CD14-positive monocyte (primary cell): ENCODE data around the gene WDPCP. TPM values are rescaled to one million over a fixed set of nuclear protein-coding genes. Genes with fewer than 3 reads are reported as not detected.

Experiments used
- DNase-seq, 3 donors: peaks; one replicate each; pipeline ENCODE4 v3.0.0-alpha.2; 2011 to 2022
- H2AFZ ChIP-seq: 2 replicates; pipeline ENCODE4 v1.6.0; 2012; ENCODE audit warnings: mild to moderate bottlenecking, low read depth, low read length, inconsistent platforms; ENCODE audit not compliant: insufficient read depth, poor library complexity, severe bottlenecking
- H3K27ac ChIP-seq, 2 donors: 1 replicate in 1 of 2; 2 replicates in 1 of 2; pipeline ENCODE4 v1.5.1; 2012 to 2013; ENCODE audit warnings: low read length in 2 of 2, control low read depth in 1 of 2, inconsistent platforms in 1 of 2, low read depth in 1 of 2, mild to moderate bottlenecking in 1 of 2
- H3K27me3 ChIP-seq, 2 donors: one replicate each; pipeline versions ENCODE4 v1.6.0 to v1.6.1; 2011 to 2013; ENCODE audit warnings: low read length in 2 of 2; ENCODE audit not compliant: control insufficient read depth in 2 of 2, insufficient read depth in 2 of 2
- H3K36me3 ChIP-seq, 2 donors: replicated peaks in 1 of 2; 1 replicate in 1 of 2; 2 replicates in 1 of 2; pipeline versions ENCODE4 v1.5.1 to v1.6.1; 2012 to 2013; ENCODE audit warnings: low read length in 2 of 2, control low read depth in 1 of 2, inconsistent platforms in 1 of 2, mild to moderate bottlenecking in 1 of 2; ENCODE audit not compliant: insufficient read depth in 2 of 2, control insufficient read depth in 1 of 2
- H3K4me1 ChIP-seq, 2 donors: 1 replicate in 1 of 2; 2 replicates in 1 of 2; pipeline versions ENCODE4 v1.5.1 to v1.6.1; 2012 to 2013; ENCODE audit warnings: low read length in 2 of 2, control low read depth in 1 of 2, inconsistent platforms in 1 of 2, mild to moderate bottlenecking in 1 of 2, moderate library complexity in 1 of 2; ENCODE audit not compliant: insufficient read depth in 2 of 2, control insufficient read depth in 1 of 2
- H3K4me2 ChIP-seq: replicated peaks from 2 replicates; pipeline ENCODE3; 2012; ENCODE audit warnings: low read length, moderate library complexity, mild to moderate bottlenecking; ENCODE audit not compliant: poor library complexity, severe bottlenecking; ENCODE audit errors: extremely low read depth
- H3K4me3 ChIP-seq, 3 experiments: fragments of 200-600 bp in 1 of 3; sonication (generic) in 1 of 3; replicated peaks in 1 of 3; 1 replicate in 2 of 3; 2 replicates in 1 of 3; pipeline ENCODE4 v1.5.1; 2011 to 2013; ENCODE audit warnings: low read length in 3 of 3, mild to moderate bottlenecking in 3 of 3, control low read depth in 2 of 3, low read depth in 2 of 3, inconsistent platforms in 1 of 3, moderate library complexity in 1 of 3
- H3K79me2 ChIP-seq: 2 replicates; pipeline ENCODE4 v1.6.0; 2012; ENCODE audit warnings: mild to moderate bottlenecking, control low read depth, inconsistent platforms, low read length, moderate library complexity; ENCODE audit not compliant: insufficient read depth
- H3K9ac ChIP-seq: 2 replicates; pipeline ENCODE4 v1.6.0; 2017; ENCODE audit warnings: low read length, mild to moderate bottlenecking; ENCODE audit not compliant: insufficient read depth, poor library complexity, severe bottlenecking
- H3K9me3 ChIP-seq, 2 donors: replicated peaks in 1 of 2; 1 replicate in 1 of 2; 2 replicates in 1 of 2; pipeline versions ENCODE4 v1.5.1 to v1.6.1; 2012 to 2013; ENCODE audit warnings: low read length in 2 of 2, control low read depth in 1 of 2; ENCODE audit not compliant: control insufficient read depth in 1 of 2, insufficient read depth in 1 of 2
- H4K20me1 ChIP-seq: 2 replicates; pipeline ENCODE4 v1.6.0; 2012; ENCODE audit warnings: mild to moderate bottlenecking, low read length, control low read depth, moderate library complexity; ENCODE audit not compliant: insufficient read depth
- H3K27ac Mint-ChIP-seq, 7 donors: one replicate each; pipeline ENCODE4 v1.8.0; 2020; ENCODE audit warnings: mild to moderate bottlenecking in 7 of 7, mixed read lengths in 7 of 7, moderate library complexity in 6 of 7, inconsistent platforms in 2 of 7
- H3K27me3 Mint-ChIP-seq, 3 donors: one replicate each; pipeline ENCODE4 v1.8.0; 2021 to 2022; ENCODE audit warnings: low read depth in 3 of 3, mild to moderate bottlenecking in 3 of 3, mixed read lengths in 3 of 3, moderate library complexity in 3 of 3, inconsistent platforms in 1 of 3
- H3K36me3 Mint-ChIP-seq, 2 donors: one replicate each; pipeline ENCODE4 v1.8.0; 2020; ENCODE audit warnings: mixed read lengths in 2 of 2, inconsistent platforms in 1 of 2, mild to moderate bottlenecking in 1 of 2
- H3K4me1 Mint-ChIP-seq: one replicate; pipeline ENCODE4 v1.8.0; 2020; ENCODE audit warnings: mild to moderate bottlenecking, mixed read lengths
- H3K4me3 Mint-ChIP-seq, 2 donors: one replicate each; pipeline ENCODE4 v1.8.0; 2020; ENCODE audit warnings: mild to moderate bottlenecking in 2 of 2, mixed read lengths in 2 of 2, moderate library complexity in 1 of 2
- H3K9me3 Mint-ChIP-seq, 7 donors: one replicate each; pipeline ENCODE4 v1.8.0; 2020 to 2022; ENCODE audit warnings: mixed read lengths in 7 of 7, mild to moderate bottlenecking in 6 of 7, moderate library complexity in 6 of 7, inconsistent platforms in 2 of 7
- CTCF ChIP-seq: fragments of 200-600 bp; IDR thresholded peaks from one replicate; pipeline ENCODE4 v1.8.0; 2022; ENCODE audit warnings: antibody characterized with exemption, mild to moderate bottlenecking
- WGBS: methylation state at CpG from one replicate; pipeline ENCODE4 v1.1.5; 2013; ENCODE audit warnings: missing lambda C conversion rate; ENCODE audit not compliant: insufficient coverage; 5-methylcytosine and 5-hydroxymethylcytosine counted together
- intact Hi-C, 2 donors: fragments of 100-400 bp; cut with micrococcal nuclease; formaldehyde crosslinking; loops; one replicate each; pipeline versions ENCODE4 v1.15.0 to v1.15.1; 2023
- polyA plus RNA-seq, 3 donors: library from polyadenylated mRNA; depleted of rRNA in 1 of 3; unstranded in 2 of 3; stranded (reverse) in 1 of 3; fragments of 300-500 nt in 2 of 3; fragments of >200 nt in 1 of 3; fragmentation: Illumina TruSeq in 2 of 3; gene quantifications; 1 replicate in 2 of 3; 2 replicates in 1 of 3; pipeline ENCODE4 v1.2.3, GENCODE V29; 2012 to 2021

The WDPCP gene
- polyA plus RNA-seq, 3 donors: 3.3 to 5.2 (median 3.7) TPM

- no peaks in the 10 kb centered on the region for H3K4me1 ChIP-seq
- H3K9ac ChIP-seq: no peak overlapping the region
- TF ChIP-seq CTCF: no peak
- no peaks in the 10 kb centered on the region for H3K79me2 ChIP-seq
- H3K27me3 Mint-ChIP-seq: no peaks in the 10 kb centered on the region
- no peaks in the 10 kb centered on the region for H3K36me3 ChIP-seq
- H3K27me3 ChIP-seq: no peaks in the 10 kb centered on the region
- DNase-seq: no peak
- H3K36me3 Mint-ChIP-seq: peaks cover 7 to 14% of the 10 kb centered on the region in 2 donors
- no peak overlapping the region for H3K27ac ChIP-seq
- intact Hi-C loops: no loop called here
- WGBS: no CpG with 5 or more reads among the region's 3 CpGs
- peaks cover 3% of the 10 kb centered on the region in 2 donors for H3K9me3 ChIP-seq
- no peaks in the 10 kb centered on the region for H4K20me1 ChIP-seq
- no peaks in the 10 kb centered on the region for H3K4me1 Mint-ChIP-seq
- H3K4me3 Mint-ChIP-seq: no peak overlapping the region
- H2AFZ ChIP-seq: no peak overlapping the region
- no peak overlapping the region for H3K4me3 ChIP-seq
- H3K4me2 ChIP-seq: no peak overlapping the region
- H3K9me3 Mint-ChIP-seq: peaks cover 8 to 17% (median 10%) of the 10 kb centered on the region in 7 donors
- no peak overlapping the region for H3K27ac Mint-ChIP-seq
These were observed 215.7 kb downstream of the WDPCP start for GRCh38 chr2:63372549-63372948.

- intact Hi-C loops: no loop called here
- Mint-ChIP-seq H3K4me1 (no peaks in the 10 kb centered on the region), H3K27ac (no peak overlapping the region), H3K36me3 (peaks cover 7 to 14% of the 10 kb centered on the region in 2 donors), H3K9me3 (peaks cover 8 to 17% (median 10%) of the 10 kb centered on the region in 7 donors), H3K4me3 (no peak overlapping the region), H3K27me3 (no peaks in the 10 kb centered on the region)
- no CpG with 5 or more reads among the region's 1 CpG for WGBS
- Histone ChIP-seq H3K9me3 (peaks cover 3% of the 10 kb centered on the region in 2 donors), H3K4me1 (no peaks in the 10 kb centered on the region), H3K79me2 (no peaks in the 10 kb centered on the region), H3K9ac (no peak overlapping the region), H3K27ac (no peak overlapping the region), H2AFZ (no peak overlapping the region), H3K4me3 (no peak overlapping the region), H4K20me1 (no peaks in the 10 kb centered on the region), H3K4me2 (no peak overlapping the region), H3K27me3 (no peaks in the 10 kb centered on the region), H3K36me3 (no peaks in the 10 kb centered on the region)
- TF ChIP-seq CTCF: no peak
- no peak for DNase-seq
These were observed 219.1 kb downstream of the WDPCP start for GRCh38 chr2:63369146-63369545.
